ENCODE results near the gene CTSE. TPM values are rescaled to one million over a fixed set of nuclear protein-coding genes. Genes with fewer than 3 reads are reported as not detected.

Gene CTSE
- total and polyA plus RNA-seq, 9 of the 15 experiments (the other 6 are each of a cell fraction or from before 2014, with no cell fraction given), result 0.04 to 0.18 (median 0.09) TPM; not detected in 4

- H3K27me3 ChIP-seq (ENCODE audit: control insufficient read depth in 2 of 2, insufficient read depth in 2 of 2, low read length in 2 of 2), result peaks cover 15 to 20% of the 10 kb centered on the region in 2 experiments
- H3K9me3 ChIP-seq (replicated peaks; ENCODE audit: control insufficient read depth, insufficient read depth, low read depth, low read length), result 0 out of 2 replicates have a peak, but pooled peaks cover 3% of the 10 kb centered on the region
- H3K4me1 ChIP-seq (replicated peaks in 1 of 2; ENCODE audit: control insufficient read depth in 2 of 2, insufficient read depth in 2 of 2, low read length in 2 of 2), result peaks cover 6 to 13% of the 10 kb centered on the region in 2 experiments; a peak in 4 of 5 replicates
- intact Hi-C loops (cut with micrococcal nuclease), result no loop called here
- H2AFZ ChIP-seq (ENCODE audit: low read depth, low read length), result no peak overlapping the region
- peak; percentile 6 for FAIRE-seq
- H3K36me3 ChIP-seq (ENCODE audit: control insufficient read depth, insufficient read depth, low read length), result no peaks in the 10 kb centered on the region
- H3K4me2 ChIP-seq (ENCODE audit: insufficient read depth, low read length), result no peak overlapping the region
- H3K79me2 ChIP-seq (ENCODE audit: control insufficient read depth, insufficient read depth, low read length), result no peaks in the 10 kb centered on the region
- no peaks in the 10 kb centered on the region for H3K9me1 ChIP-seq (ENCODE audit: control insufficient read depth, insufficient read depth, low read length)
- no peak overlapping the region for H3K4me3 ChIP-seq
- H4K20me1 ChIP-seq (replicated peaks; ENCODE audit: control insufficient read depth, insufficient read depth, low read length), result 0 out of 2 replicates have a peak, but pooled peaks cover 7% of the 10 kb centered on the region
- ATAC-seq, result peak; percentile 37
- DNase-seq (ENCODE audit: extremely low read depth in 1 of 4, low spot score in 3 of 4), result peak in 1 of 4 experiments; percentile 46
- no peak overlapping the region for H3K27ac ChIP-seq (ENCODE audit: extremely low read depth, low read depth, low read length)
- ChIA-PET POLR2A (interaction anchor here (0.9 to 1.0 kb wide), 2 partner anchors 8 to 37 kb away, joined by 3 read pairs; no protein-coding TSS in a partner anchor), CTCF (ENCODE audit: low intra/inter-chr PET ratio) (no interaction called here)
- under 1% methylated on average over 8 of the region's 8 CpGs for WGBS (ENCODE audit: insufficient coverage, low coverage, missing lambda C conversion rate)
- H3K9ac ChIP-seq (ENCODE audit: insufficient read depth in 1 of 2, low read depth in 2 of 2, low read length in 2 of 2), result no peak overlapping the region
- in situ Hi-C loops (cut with MboI), result no loop called here
- BruUV-seq (replicated peaks), result no TSS peak
- TF ChIP-seq, protein P1, sequence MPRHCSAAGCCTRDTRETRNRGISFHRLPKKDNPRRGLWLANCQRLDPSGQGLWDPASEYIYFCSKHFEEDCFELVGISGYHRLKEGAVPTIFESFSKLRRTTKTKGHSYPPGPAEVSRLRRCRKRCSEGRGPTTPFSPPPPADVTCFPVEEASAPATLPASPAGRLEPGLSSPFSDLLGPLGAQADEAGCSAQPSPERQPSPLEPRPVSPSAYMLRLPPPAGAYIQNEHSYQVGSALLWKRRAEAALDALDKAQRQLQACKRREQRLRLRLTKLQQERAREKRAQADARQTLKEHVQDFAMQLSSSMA (CRISPR knock-in tag; IDR thresholded peaks at IDR 0.05), result no peak
- TF ChIP-seq, protein P2, sequence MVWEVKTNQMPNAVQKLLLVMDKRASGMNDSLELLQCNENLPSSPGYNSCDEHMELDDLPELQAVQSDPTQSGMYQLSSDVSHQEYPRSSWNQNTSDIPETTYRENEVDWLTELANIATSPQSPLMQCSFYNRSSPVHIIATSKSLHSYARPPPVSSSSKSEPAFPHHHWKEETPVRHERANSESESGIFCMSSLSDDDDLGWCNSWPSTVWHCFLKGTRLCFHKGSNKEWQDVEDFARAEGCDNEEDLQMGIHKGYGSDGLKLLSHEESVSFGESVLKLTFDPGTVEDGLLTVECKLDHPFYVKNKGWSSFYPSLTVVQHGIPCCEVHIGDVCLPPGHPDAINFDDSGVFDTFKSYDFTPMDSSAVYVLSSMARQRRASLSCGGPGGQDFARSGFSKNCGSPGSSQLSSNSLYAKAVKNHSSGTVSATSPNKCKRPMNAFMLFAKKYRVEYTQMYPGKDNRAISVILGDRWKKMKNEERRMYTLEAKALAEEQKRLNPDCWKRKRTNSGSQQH (CRISPR knock-in tag; IDR thresholded peaks at IDR 0.05), result no peak
- TF ChIP-seq SLC30A9 (CRISPR knock-in tag; IDR thresholded peaks at IDR 0.05), result no peak
- TF ChIP-seq HLTF (IDR thresholded peaks at IDR 0.05), result no peak
- TF ChIP-seq TAL1 (IDR thresholded peaks at IDR 0.05), result peak; percentile 68
- no peak for TF ChIP-seq MED1 (CRISPR knock-in tag; IDR thresholded peaks at IDR 0.05; ENCODE audit: borderline replicate concordance)
- no peak for TF ChIP-seq SP1 (CRISPR knock-in tag; IDR thresholded peaks at IDR 0.05)
- no peak for TF ChIP-seq EZH2 (IDR thresholded peaks at IDR 0.05; ENCODE audit: borderline replicate concordance, low read depth, low read length)
- TF ChIP-seq ZNF133 (CRISPR knock-in tag; IDR thresholded peaks at IDR 0.05), result no peak
- peak; percentile 34; the same call in 1 of the 2 replicates for TF ChIP-seq CTBP1 (IDR thresholded peaks at IDR 0.05; ENCODE audit: borderline replicate concordance)
- TF ChIP-seq TEAD4 (IDR thresholded peaks at IDR 0.05; ENCODE audit: low read length), result peak; percentile 82
- no peak for TF ChIP-seq TEAD4 (CRISPR knock-in tag; IDR thresholded peaks at IDR 0.05; ENCODE audit: borderline replicate concordance)
- TF ChIP-seq PHF20 (IDR thresholded peaks at IDR 0.05; ENCODE audit: partially characterized antibody), result no peak
- no peak for TF ChIP-seq GATAD2B (IDR thresholded peaks at IDR 0.05; ENCODE audit: borderline replicate concordance)
- TF ChIP-seq, protein P3, sequence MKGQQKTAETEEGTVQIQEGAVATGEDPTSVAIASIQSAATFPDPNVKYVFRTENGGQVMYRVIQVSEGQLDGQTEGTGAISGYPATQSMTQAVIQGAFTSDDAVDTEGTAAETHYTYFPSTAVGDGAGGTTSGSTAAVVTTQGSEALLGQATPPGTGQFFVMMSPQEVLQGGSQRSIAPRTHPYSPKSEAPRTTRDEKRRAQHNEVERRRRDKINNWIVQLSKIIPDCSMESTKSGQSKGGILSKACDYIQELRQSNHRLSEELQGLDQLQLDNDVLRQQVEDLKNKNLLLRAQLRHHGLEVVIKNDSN (CRISPR knock-in tag; IDR thresholded peaks at IDR 0.05), result peak; percentile 53; the same call in 1 of the 2 replicates
- TF ChIP-seq USF2 (CRISPR knock-in tag; IDR thresholded peaks at IDR 0.05), result peak; percentile 50
- no peak for TF ChIP-seq BRD9 (IDR thresholded peaks at IDR 0.05; ENCODE audit: low read depth, partially characterized antibody)
- no peak for TF ChIP-seq SRSF3 (IDR thresholded peaks at IDR 0.05; ENCODE audit: insufficient read depth, low read length)
- no peak for TF ChIP-seq ZNF41 (CRISPR knock-in tag; conservative IDR thresholded peaks at IDR 0.05)
- TF ChIP-seq CBFA2T2 (conservative IDR thresholded peaks at IDR 0.05), result peak; percentile 76
- 0 out of 2 replicates have a peak, but pooled peaks have one; percentile 17 for TF ChIP-seq KLF16 (IDR thresholded peaks at IDR 0.05)
Observed at GRCh38 chr1:206067486-206068227, 44.0 kb upstream of the CTSE start.
